Measurements from ENCODE around the gene TNS1. TPM values are rescaled to one million over a fixed set of nuclear protein-coding genes. Genes with fewer than 3 reads are reported as not detected.
A peak's percentile ranks its signal among the peaks of the same experiment; 100 is the strongest.
"Not testable (repeated sequence)": the region's sequence is repeated elsewhere in the genome, so short reads cannot be mapped to it uniquely, and the experiment has no call there.

TNS1 gene
- total RNA-seq = 0.46 and 0.91 TPM in 2 replicates

GRCh38 chr2:218002845-218003180, at the start of gene TNS1:
Gene TNS1 (minus strand): TSS chr2:218002995. CDS start chr2:218002872, 123 bp downstream.
- Mint-ChIP-seq H3K4me1 (ENCODE audit: low read depth) (peaks cover 4% of the 10 kb centered on the region), H3K4me3 (ENCODE audit: low read depth) (no peak within 1 kb of the TSS), H3K9me3 (no peaks in the 10 kb centered on the region), H3K36me3 (ENCODE audit: low read depth) (no peaks in the 10 kb centered on the region), H3K27ac (no peak within 1 kb of the TSS), H3K27me3 (ENCODE audit: low read depth) (peaks cover 5% of the 10 kb centered on the region)
- no peak for DNase-seq (ENCODE audit: low spot score)
- intact Hi-C loops (cut with micrococcal nuclease) = no loop called here

- H3K4me3 Mint-ChIP-seq (ENCODE audit: low read depth) = no peak overlapping the region
- no peak overlapping the region for H3K27ac Mint-ChIP-seq
- H3K27me3 Mint-ChIP-seq (ENCODE audit: low read depth) = peaks cover 34% of the 10 kb centered on the region
- no peak for DNase-seq (ENCODE audit: low spot score)
- no peaks in the 10 kb centered on the region for H3K4me1 Mint-ChIP-seq (ENCODE audit: low read depth)
- H3K36me3 Mint-ChIP-seq (ENCODE audit: low read depth) = no peaks in the 10 kb centered on the region
- intact Hi-C loops (cut with micrococcal nuclease) = no loop called here
- no peaks in the 10 kb centered on the region for H3K9me3 Mint-ChIP-seq
Observed at GRCh38 chr2:218051903-218052302, 49.1 kb upstream of the TNS1 start.

- Mint-ChIP-seq H3K4me1 (ENCODE audit: low read depth) (no peaks in the 10 kb centered on the region), H3K9me3 (peaks cover 10% of the 10 kb centered on the region), H3K36me3 (ENCODE audit: low read depth) (peaks cover 2% of the 10 kb centered on the region), H3K27ac (no peak overlapping the region), H3K27me3 (ENCODE audit: low read depth) (peaks cover 30% of the 10 kb centered on the region), H3K4me3 (ENCODE audit: low read depth) (no peak overlapping the region)
- DNase-seq (ENCODE audit: low spot score) = no peak
- intact Hi-C loops (cut with micrococcal nuclease) = no loop called here
Observed at GRCh38 chr2:218047536-218048225, 44.9 kb upstream of the TNS1 start.

- no peak overlapping the region for H3K27ac Mint-ChIP-seq
- H3K4me3 Mint-ChIP-seq (ENCODE audit: low read depth) = no peak overlapping the region
- H3K36me3 Mint-ChIP-seq (ENCODE audit: low read depth) = peaks cover 6% of the 10 kb centered on the region
- H3K4me1 Mint-ChIP-seq (ENCODE audit: low read depth) = peaks cover 4% of the 10 kb centered on the region
- DNase-seq (ENCODE audit: low spot score) = no peak
- peaks cover 20% of the 10 kb centered on the region for H3K27me3 Mint-ChIP-seq (ENCODE audit: low read depth)
- intact Hi-C loops (cut with micrococcal nuclease) = no loop called here
- peaks cover 14% of the 10 kb centered on the region for H3K9me3 Mint-ChIP-seq
Observed at GRCh38 chr2:218046238-218046637, 43.4 kb upstream of the TNS1 start.

GRCh38 chr2:218044599-218044998, 41.8 kb upstream of the TNS1 start:
- H3K36me3 Mint-ChIP-seq (ENCODE audit: low read depth); intact Hi-C loops (cut with micrococcal nuclease); H3K27ac Mint-ChIP-seq; H3K4me1 Mint-ChIP-seq (ENCODE audit: low read depth); H3K4me3 Mint-ChIP-seq (ENCODE audit: low read depth); DNase-seq (ENCODE audit: low spot score): not testable (repeated sequence)
- H3K9me3 Mint-ChIP-seq = peaks cover 14% of the 10 kb centered on the region
- peaks cover 21% of the 10 kb centered on the region for H3K27me3 Mint-ChIP-seq (ENCODE audit: low read depth)

GRCh38 chr2:218043701-218044109, 40.9 kb upstream of the TNS1 start:
- DNase-seq (ENCODE audit: low spot score) = no peak
- Mint-ChIP-seq H3K4me3 (ENCODE audit: low read depth) (no peak overlapping the region), H3K4me1 (ENCODE audit: low read depth) (peaks cover 11% of the 10 kb centered on the region), H3K27ac (no peak overlapping the region), H3K27me3 (ENCODE audit: low read depth) (peaks cover 25% of the 10 kb centered on the region), H3K36me3 (ENCODE audit: low read depth) (peaks cover 6% of the 10 kb centered on the region), H3K9me3 (peaks cover 14% of the 10 kb centered on the region)
- intact Hi-C loops (cut with micrococcal nuclease) = no loop called here

- Mint-ChIP-seq H3K4me3 (ENCODE audit: low read depth) (no peak overlapping the region), H3K27me3 (ENCODE audit: low read depth) (peaks cover 21% of the 10 kb centered on the region), H3K36me3 (ENCODE audit: low read depth) (peaks cover 6% of the 10 kb centered on the region), H3K27ac (no peak overlapping the region), H3K9me3 (peaks cover 14% of the 10 kb centered on the region), H3K4me1 (ENCODE audit: low read depth) (peaks cover 12% of the 10 kb centered on the region)
- DNase-seq (ENCODE audit: low spot score) = no peak
- intact Hi-C loops (cut with micrococcal nuclease) = no loop called here
Observed at GRCh38 chr2:218043100-218043499, 40.3 kb upstream of the TNS1 start.

GRCh38 chr2:218041302-218042168, 38.7 kb upstream of the TNS1 start:
- no peak for DNase-seq (ENCODE audit: low spot score)
- H3K4me1 Mint-ChIP-seq (ENCODE audit: low read depth) = peaks cover 12% of the 10 kb centered on the region

GRCh38 chr2:218040883-218041282, 38.1 kb upstream of the TNS1 start:
- H3K9me3 Mint-ChIP-seq = peaks cover 14% of the 10 kb centered on the region
- intact Hi-C loops (cut with micrococcal nuclease) = no loop called here
- H3K27me3 Mint-ChIP-seq (ENCODE audit: low read depth) = peaks cover 22% of the 10 kb centered on the region
- peaks cover 12% of the 10 kb centered on the region for H3K4me1 Mint-ChIP-seq (ENCODE audit: low read depth)
- DNase-seq (ENCODE audit: low spot score) = no peak
- H3K27ac Mint-ChIP-seq = no peak overlapping the region
- H3K36me3 Mint-ChIP-seq (ENCODE audit: low read depth) = peaks cover 6% of the 10 kb centered on the region
- no peak overlapping the region for H3K4me3 Mint-ChIP-seq (ENCODE audit: low read depth)

More at GRCh38 chr2:218041302-218042168, 38.7 kb upstream of the TNS1 start:
- Mint-ChIP-seq H3K27me3 (ENCODE audit: low read depth) (peaks cover 25% of the 10 kb centered on the region), H3K27ac (no peak overlapping the region), H3K9me3 (peaks cover 14% of the 10 kb centered on the region), H3K4me3 (ENCODE audit: low read depth) (no peak overlapping the region), H3K36me3 (ENCODE audit: low read depth) (peaks cover 6% of the 10 kb centered on the region)
- intact Hi-C loops (cut with micrococcal nuclease) = no loop called here

- peaks cover 6% of the 10 kb centered on the region for H3K9me3 Mint-ChIP-seq
- H3K4me3 Mint-ChIP-seq (ENCODE audit: low read depth) = no peak overlapping the region
- intact Hi-C loops (cut with micrococcal nuclease) = no loop called here
- no peak overlapping the region for H3K27ac Mint-ChIP-seq
- DNase-seq (ENCODE audit: low spot score) = peak; percentile 5
- H3K36me3 Mint-ChIP-seq (ENCODE audit: low read depth) = peaks cover 6% of the 10 kb centered on the region
- peaks cover 22% of the 10 kb centered on the region for H3K27me3 Mint-ChIP-seq (ENCODE audit: low read depth)
- H3K4me1 Mint-ChIP-seq (ENCODE audit: low read depth) = peaks cover 14% of the 10 kb centered on the region
Observed at GRCh38 chr2:218039171-218039570, 36.4 kb upstream of the TNS1 start.

- Mint-ChIP-seq H3K27me3 (ENCODE audit: low read depth) (peaks cover 22% of the 10 kb centered on the region), H3K9me3 (no peaks in the 10 kb centered on the region), H3K4me3 (ENCODE audit: low read depth) (no peak overlapping the region), H3K4me1 (ENCODE audit: low read depth) (peaks cover 11% of the 10 kb centered on the region), H3K27ac (no peak overlapping the region), H3K36me3 (ENCODE audit: low read depth) (no peaks in the 10 kb centered on the region)
- DNase-seq (ENCODE audit: low spot score) = no peak
- intact Hi-C loops (cut with micrococcal nuclease) = no loop called here
Observed at GRCh38 chr2:218036371-218036770, 33.6 kb upstream of the TNS1 start.

GRCh38 chr2:218035463-218036100, 32.8 kb upstream of the TNS1 start:
- peak; percentile 6 for DNase-seq (ENCODE audit: low spot score)
- H3K4me1 Mint-ChIP-seq (ENCODE audit: low read depth) = peaks cover 8% of the 10 kb centered on the region

More at GRCh38 chr2:218035463-218036100, 32.8 kb upstream of the TNS1 start:
- no peaks in the 10 kb centered on the region for H3K9me3 Mint-ChIP-seq
- H3K4me3 Mint-ChIP-seq (ENCODE audit: low read depth) = peak overlapping the region; percentile 34
- H3K27ac Mint-ChIP-seq = no peak overlapping the region
- intact Hi-C loops (cut with micrococcal nuclease) = no loop called here
- H3K27me3 Mint-ChIP-seq (ENCODE audit: low read depth) = peaks cover 22% of the 10 kb centered on the region
- no peaks in the 10 kb centered on the region for H3K36me3 Mint-ChIP-seq (ENCODE audit: low read depth)
